ENCODE data around the gene OR9Q2.
"Not testable (repeated sequence)": the region's sequence is repeated elsewhere in the genome, so short reads cannot be mapped to it uniquely, and the experiment has no call there.

Gene OR9Q2, protein sequence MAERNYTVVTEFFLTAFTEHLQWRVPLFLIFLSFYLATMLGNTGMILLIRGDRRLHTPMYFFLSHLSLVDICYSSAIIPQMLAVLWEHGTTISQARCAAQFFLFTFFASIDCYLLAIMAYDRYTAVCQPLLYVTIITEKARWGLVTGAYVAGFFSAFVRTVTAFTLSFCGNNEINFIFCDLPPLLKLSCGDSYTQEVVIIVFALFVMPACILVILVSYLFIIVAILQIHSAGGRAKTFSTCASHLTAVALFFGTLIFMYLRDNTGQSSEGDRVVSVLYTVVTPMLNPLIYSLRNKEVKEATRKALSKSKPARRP

DNA sequence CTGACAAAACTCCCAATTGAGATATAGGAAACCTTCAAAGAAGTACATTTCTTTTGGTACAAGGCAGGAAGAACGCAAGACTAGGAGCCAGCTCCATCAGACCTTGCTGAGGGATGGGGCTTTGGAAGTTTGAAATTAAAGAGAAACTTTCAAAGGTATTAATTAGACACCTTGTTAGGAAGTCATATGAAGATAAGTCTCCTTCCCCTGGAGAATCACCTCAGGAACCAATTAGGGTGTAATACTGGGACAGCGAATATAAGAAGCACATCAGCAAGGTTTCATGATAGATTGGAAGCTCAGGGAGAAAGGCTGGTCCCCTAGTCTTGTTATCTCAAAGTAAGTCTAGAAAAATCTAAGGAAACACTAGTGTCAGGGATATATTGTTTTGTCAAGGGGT is at the start of gene OR9Q2:
Gene OR9Q2 (plus strand): TSS at position 301 of the 400 bp plus-strand sequence. CDS start 1,421 bp downstream, outside the sequence.
- no peak for DNase-seq (ENCODE audit: low read depth in 2 of 2)

DNA sequence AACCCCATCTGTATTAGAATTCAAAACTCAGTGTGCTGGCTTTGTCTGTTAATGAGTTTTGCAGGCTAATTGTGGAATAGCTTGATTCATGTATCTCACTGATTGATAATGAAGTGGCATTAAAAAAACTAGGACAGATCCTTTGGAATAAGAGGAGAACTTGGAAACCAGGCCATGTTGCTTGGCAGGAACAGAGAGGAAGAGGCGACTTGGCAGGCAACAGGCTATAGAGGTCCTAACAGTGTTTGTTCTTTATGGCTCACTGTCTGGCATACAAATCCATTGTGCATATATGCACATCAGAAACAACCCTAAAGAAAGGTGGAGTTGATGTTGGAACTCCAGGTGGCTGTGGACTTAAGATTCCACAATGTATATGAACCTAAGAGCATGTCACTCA is 46.1 kb upstream of the OR9Q2 start:
- no peak for DNase-seq (ENCODE audit: low read depth in 2 of 2)

DNA sequence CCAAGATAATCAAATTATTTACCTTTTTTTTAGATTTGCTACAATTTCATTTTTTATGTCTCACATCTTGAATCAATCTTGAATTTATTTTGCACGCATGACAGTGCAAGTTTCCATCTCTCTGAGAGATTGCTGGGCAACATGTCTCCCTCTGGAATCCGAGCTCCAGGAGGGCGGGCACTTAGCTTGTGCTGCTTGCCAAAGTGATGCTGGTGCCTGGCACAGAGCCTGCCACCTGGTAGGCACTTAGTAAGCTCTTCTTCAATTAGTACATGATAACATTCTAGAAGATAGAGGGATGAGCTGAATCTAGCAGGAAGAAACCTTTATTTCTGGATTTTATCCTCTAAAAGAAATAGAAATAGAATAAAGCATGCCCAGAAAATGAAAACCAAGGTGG is 36.1 kb upstream of the OR9Q2 start:
- DNase-seq (ENCODE audit: low read depth in 2 of 2), result no peak

DNA sequence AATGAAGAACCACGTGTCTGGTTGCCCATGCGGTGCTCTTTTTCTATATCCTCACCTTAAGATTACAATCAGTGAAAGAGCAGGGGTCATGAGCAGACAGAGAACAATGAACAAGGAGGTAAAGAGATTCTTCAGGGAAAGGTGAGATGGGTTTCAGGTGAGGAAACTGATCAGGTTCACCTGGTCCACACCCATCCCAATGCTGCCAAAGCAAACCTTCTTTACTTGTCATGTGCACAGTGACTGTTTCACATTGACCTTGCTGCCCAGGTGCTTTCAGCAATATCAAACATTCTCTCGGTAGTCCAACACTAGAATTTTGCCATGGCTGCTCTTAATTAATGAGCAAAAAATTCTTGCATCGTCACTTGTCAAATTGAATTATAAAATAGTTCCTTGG is 24.5 kb upstream of the OR9Q2 start:
- DNase-seq (ENCODE audit: low read depth in 2 of 2), result no peak

DNA sequence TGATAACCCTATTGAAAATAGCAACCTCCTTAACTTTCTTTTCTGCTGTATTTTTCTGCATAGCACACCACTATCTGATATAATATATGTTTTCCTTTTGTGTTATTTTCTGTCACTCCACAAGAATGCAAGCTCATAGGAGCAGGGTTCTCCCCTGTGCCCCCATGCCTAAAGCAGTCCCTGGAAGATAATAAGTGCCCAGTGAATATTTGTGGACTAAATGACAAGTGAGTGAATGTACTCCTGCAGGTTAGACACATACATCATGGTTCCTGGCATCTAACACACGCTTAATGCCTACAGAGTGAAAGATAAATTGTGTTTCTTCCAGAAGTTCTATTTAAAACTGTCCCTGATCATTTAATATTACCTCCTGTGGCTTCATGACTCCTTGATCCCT is 23.9 kb upstream of the OR9Q2 start:
- DNase-seq (ENCODE audit: low read depth in 2 of 2), result no peak

DNA sequence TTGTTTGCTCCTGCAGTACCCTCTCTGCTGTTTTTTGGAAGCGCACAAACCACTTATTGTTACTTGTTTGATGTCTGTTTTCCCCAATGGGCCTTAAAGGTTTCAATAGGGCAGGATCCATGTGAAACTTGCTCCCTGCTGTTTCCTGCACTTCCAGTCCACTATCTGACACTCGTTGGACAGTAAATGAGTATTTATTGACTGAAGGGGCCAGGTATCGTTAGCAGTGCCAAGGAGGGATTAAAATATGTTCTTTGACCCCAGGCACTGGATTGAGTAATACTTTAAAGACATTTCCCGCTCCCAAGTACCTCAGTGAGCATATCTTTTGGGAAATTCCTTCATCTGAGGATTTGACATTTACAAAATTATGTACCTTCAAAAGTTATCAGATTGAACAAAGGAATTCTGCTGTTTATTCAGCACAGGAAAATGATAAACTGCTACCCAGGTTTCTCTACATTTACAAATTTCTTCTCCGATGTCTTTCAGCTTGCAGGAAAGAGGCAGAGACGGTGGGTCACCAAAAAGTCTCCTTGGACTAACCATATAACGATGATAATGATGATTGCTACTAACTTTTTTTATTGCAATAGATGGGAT is 23.3 kb upstream of the OR9Q2 start:
- no peak for DNase-seq (ENCODE audit: low read depth in 2 of 2)

DNA sequence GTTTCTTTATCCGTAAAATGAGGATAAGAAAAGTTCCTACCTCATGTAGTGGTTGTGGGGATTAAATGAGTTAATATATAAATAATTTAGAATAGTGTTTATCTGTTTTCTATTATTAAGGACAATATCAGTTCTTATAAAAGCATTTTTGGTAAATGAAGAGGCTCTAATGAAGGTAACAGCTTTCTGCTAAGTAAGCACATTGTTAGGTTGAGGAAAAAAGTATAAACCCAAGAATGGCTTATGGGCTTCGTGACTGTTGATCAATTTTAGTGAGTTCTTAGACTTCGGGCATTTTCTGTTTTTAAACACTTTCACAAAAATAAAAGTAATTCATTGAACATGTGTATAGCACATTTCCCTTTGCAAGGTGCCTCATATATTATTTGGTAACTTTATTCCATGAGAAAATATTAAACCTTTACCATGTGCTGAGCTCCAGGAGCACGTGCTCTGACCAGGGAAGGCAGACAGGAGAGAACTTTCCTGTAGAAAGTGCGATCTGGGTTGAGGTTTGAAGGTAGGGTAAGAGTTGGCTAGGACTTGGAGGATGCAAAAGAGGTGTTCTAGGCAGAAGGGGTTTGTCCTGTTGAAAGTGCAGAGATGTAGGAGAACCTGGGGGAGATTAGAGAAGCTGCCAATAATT is 11.3 kb upstream of the OR9Q2 start:
- DNase-seq (ENCODE audit: low read depth in 2 of 2), result no peak

DNA sequence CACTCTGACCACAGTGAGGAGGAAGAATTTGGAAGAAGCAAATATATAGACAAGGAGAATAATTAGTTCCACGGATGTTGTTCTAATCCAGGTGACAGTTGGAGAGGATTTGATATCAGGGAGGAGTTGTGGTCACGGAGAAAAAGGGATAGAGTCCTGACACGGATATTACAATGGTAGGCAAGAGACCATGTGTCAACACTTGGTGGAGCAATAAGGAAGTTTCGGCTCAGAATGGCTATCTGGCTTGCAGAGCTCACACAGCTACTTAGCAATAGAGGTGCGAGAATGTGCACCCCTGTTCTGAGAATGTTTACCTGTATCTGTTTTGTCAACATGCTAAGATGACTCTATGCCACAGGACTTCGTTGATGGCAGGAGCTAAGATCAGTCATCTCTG is 10.4 kb upstream of the OR9Q2 start:
- no peak for DNase-seq (ENCODE audit: low read depth in 2 of 2)

DNA sequence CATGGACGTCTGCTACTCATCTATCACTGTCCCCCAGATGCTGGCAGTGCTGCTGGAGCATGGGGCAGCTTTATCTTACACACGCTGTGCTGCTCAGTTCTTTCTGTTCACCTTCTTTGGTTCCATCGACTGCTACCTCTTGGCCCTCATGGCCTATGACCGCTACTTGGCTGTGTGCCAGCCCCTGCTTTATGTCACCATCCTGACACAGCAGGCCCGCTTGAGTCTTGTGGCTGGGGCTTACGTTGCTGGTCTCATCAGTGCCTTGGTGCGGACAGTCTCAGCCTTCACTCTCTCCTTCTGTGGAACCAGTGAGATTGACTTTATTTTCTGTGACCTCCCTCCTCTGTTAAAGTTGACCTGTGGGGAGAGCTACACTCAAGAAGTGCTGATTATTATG is 9.2 kb upstream of the OR9Q2 start:
- no peak for DNase-seq (ENCODE audit: low read depth in 2 of 2)

DNA sequence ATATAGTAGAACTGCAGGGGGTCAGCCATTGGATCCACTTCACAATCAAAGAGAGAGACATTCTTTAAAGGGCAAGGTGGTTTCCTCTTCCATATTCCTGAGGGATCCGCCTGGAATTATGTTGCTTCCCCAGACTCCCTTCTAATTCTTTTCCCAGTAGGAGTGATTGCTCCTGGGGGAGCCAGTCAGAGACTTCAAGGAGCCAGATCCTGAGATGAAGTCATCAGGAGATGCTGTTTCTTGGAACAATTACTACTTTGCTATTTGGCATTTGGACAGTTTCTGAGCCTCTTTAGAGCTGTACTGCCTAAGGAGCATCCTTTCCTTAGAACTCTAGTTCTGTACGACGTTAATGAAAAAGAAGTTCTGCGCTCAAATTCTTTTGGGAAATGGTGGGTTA is 1.9 kb upstream of the OR9Q2 start:
- no peak for DNase-seq (ENCODE audit: low read depth in 2 of 2)

DNA sequence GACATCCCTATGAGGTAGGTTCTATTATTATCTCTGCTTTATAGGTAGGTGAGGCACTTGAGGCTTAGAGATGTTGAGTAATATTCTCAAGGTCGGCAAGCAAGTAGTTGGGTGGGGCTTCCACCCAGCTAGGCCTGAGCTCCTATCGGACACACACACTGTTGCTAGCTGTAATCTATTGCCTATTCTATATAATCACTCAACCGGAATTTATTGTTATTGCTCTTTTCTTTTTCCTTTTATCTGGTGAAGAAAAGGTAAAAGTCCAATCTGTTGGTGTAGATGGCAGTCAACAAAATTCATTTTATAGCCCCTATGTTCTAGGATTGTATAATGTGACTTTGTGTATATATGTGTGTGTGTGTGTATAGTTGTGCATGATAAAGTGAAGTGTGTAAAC is 3.4 kb downstream of the OR9Q2 start:
- DNase-seq (ENCODE audit: low read depth in 2 of 2), result no peak

DNA sequence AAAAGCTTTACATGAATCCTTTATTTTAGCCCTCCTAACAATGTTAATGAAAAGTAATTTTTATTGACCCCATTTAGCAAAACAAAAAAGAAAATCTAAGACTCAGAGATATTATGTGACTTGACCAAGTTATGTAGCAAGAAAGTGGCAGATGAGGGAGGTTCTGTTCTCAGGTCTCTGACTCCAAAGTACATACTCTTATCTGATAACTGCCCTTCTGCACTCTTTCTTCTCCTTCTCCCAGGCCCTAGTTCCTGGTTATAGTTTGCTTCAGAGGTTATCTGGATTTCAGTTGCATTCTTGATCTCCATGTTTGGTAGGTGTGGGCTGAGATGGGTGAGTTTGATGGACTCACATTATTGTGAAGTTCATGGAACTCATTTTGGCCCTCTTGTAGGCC is 4.5 kb downstream of the OR9Q2 start:
- DNase-seq (ENCODE audit: low read depth in 2 of 2), result no peak

DNA sequence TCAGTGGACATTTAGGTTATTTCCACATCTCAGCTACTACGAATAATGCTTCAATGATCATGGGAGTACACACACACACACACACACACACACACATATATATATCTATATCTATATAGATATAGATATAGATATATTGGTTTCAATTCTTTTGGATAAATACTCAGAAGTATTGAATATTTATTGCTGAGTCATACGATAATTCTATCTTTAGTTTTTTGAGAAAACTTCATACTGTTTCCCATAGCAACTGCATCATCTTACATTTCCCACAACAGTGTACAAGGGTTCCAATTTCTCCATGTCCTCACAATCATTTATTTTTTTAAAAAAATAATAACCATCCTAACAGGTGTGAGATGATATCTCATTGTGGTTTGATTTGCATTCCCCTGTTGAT is 7.1 kb downstream of the OR9Q2 start:
- DNase-seq (ENCODE audit: low read depth in 2 of 2), result no peak

DNA sequence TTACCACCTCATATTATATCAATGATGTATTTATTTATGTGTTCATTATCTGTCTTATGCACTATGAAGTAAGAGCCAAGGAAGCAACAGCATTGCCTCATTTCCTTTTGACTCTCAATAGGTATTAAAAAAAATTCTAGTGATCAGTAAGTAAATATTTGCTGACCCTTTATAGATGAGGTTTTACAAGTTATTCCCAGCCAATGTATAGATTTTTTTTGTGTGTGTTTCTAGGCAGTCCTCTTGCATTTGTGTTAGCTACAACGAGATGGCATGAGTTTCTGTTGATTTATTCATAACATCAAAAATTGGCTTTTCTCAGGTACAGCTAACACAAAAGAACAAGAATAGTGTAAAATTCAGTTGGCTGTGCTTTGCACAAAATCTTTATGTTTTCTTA is 10.4 kb downstream of the OR9Q2 start:
- no peak for DNase-seq (ENCODE audit: low read depth in 2 of 2)

DNA sequence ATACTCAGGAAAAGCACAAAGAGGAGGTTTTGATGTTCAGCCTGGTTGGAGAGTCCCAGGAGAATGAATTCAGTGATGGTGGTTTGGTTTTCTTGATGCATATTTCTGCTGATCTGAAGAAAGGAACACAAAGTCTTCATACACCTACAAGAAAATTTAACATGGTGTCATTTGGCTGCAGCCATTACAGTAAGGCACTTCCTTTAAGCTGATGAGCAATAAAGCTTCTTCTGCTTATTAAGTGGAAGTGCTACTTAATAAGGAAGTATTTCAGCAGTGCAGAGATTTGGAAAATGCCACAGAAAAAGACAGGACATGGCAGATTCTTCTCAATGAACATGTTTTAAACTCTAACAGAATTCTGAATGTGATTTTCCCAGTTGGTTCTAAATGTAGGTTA is 15.2 kb downstream of the OR9Q2 start, which contains the start of gene OR1S2:
Gene OR1S2 (minus strand): TSS at position 101 of the 400 bp plus-strand sequence. CDS start 0 bp downstream, at position 101.
- no peak for DNase-seq (ENCODE audit: low read depth in 2 of 2)

DNA sequence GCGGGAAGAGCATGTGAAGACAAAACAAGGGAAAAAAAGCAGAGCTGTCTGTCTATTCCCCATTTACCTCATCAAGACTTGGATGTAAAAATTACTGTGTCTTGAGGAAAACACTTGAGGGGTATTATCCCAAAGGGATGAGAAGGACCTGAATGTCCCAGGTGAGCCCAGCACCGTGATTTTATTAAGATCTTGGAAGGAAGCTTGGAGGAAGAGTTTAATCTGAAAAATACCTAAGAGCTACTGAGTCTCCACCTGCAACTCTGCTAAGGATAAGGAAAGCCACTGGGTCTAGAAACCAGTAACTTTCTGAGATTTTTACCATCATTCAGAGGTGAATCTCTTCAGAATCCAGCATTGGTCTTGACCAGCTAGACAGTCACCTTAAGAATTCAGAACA is 23.6 kb downstream of the OR9Q2 start, which contains the start of gene OR1S1:
Gene OR1S1 (plus strand): TSS at position 301 of the 400 bp plus-strand sequence.
- DNase-seq (ENCODE audit: low read depth in 2 of 2), result not testable (repeated sequence)

DNA sequence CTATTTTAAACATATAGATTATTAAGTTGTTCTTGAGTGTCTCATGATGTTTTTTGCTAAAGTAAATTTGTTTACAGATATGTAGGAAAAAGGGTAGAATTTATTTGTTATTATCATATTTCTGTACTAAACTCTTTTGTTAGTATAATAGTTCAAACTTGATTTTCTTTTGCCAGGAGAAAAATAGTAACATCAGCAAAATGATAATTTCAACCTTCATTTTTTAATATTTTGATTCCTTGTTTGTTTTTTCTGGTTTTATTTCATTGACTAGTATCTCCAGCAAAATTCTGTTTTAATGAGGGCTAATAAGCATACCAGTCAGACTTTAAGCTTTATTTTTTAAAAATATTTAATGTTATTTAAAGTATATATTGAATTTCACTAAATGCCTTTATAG is 27.6 kb downstream of the OR9Q2 start:
- DNase-seq (ENCODE audit: low read depth in 2 of 2), result no peak

DNA sequence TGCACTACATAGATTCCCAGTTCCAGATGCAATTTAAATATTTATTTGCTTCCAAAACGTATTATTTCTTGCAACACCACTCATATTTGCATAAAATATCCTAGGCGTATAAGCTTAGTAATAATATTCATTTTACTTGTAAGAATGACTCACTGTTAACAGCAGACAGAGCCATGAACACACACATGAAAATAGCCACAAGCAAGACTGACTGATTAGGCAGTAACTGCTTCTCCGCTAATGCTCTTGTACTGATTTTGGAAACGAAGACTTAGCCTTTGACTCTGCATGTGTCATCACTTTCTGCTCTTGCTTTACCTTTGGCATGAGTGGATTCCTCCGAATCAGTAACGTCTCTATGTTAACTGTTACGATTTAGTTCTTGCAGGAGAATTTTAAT is 33.9 kb downstream of the OR9Q2 start:
- DNase-seq (ENCODE audit: low read depth in 2 of 2), result no peak

DNA sequence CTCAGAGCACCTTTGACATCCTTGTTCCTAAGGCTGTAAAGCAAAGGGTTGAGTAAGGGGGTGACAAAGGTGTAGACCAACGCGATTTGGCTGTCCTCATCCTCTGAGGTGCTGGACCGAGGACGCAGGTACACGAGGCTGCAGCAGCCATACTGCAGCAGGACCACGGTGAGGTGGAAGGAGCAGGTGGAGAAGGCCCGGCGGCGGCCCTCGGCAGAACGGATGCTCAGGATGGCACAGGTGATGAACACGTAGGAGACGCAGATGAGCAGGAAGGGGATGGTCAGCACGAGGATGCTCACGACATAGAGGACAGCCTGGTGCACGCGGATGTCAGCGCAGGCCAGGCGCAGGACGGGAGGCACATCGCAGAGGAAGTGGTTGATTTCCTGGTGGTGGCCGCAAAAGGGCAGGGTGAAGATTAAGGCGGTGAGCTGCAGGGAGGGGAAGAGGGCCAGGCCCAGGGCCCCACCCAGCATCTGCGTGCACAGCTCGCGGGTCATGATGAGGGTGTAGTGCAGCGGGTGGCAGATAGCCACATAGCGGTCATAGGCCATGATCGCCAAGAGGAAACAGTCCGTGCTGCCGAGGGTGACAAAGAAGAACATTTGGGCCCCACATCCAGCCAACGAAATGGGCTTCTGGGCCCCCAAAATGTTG is 39.2 kb downstream of the OR9Q2 start:
- DNase-seq (ENCODE audit: low read depth in 2 of 2), result no peak
